A549 (cell line): Measurements from ENCODE around the gene INSYN2B. TPM values are rescaled to one million over a fixed set of nuclear protein-coding genes. Genes with fewer than 3 reads are reported as not detected.

Experiments used
- ATAC-seq, 2 experiments: fragments of 200-7000 bp in 1 of 2; fragments of >200 bp in 1 of 2; cut with Nextera tagmentation in 1 of 2; cut with Tn5 transposase in 1 of 2; 3 replicates each; pipeline versions ENCODE4 v1.8.0 to v1.9.1; 2018 to 2020; ENCODE audit warnings: mild to moderate bottlenecking in 1 of 2, moderate library complexity in 1 of 2
- CTCF ChIA-PET: fragments of 300-600 bp; sonication (Branson Sonifier 250); formaldehyde crosslinking; extraction: SDS; loops from one replicate; lab custom pipeline; 2021; ENCODE audit warnings: antibody characterized with exemption, inconsistent platforms; lab: Yijun Ruan, JAX
- POLR2A ChIA-PET: fragments of 350-600 bp; formaldehyde crosslinking; extraction: SDS; loops from one replicate; lab custom pipeline; 2021; ENCODE audit warnings: antibody characterized with exemption, inconsistent platforms; lab: Yijun Ruan, JAX
- DNase-seq, 2 experiments: peaks; one replicate each; pipeline versions ENCODE4 v3.0.0 to v3.0.0-alpha.2; 2011 to 2016; ENCODE audit warnings: low read depth in 1 of 2, low spot score in 1 of 2
- FAIRE-seq: peaks from 2 replicates; lab custom pipeline; 2011; peaks lifted over from hg19 to GRCh38; lab: Jason Lieb, UNC
- H3K27ac ChIP-seq, 2 experiments: fragments of >200 bp; sonication (Bioruptor Twin); formaldehyde crosslinking; 3 replicates each; pipeline ENCODE4 v1.5.1; 2016 to 2017
- H3K4me1 ChIP-seq: fragments of >200 bp; sonication (Bioruptor Twin); formaldehyde crosslinking; 3 replicates; pipeline ENCODE4 v1.6.1; 2016
- H3K4me2 ChIP-seq: fragments of >200 bp; sonication (Bioruptor Twin); formaldehyde crosslinking; 3 replicates; pipeline ENCODE4 v1.6.1; 2016
- H3K4me3 ChIP-seq: fragments of >200 bp; sonication (Bioruptor Twin); formaldehyde crosslinking; 3 replicates; pipeline ENCODE4 v1.5.1; 2016
- H3K9me3 ChIP-seq: fragments of >200 bp; sonication (Bioruptor Twin); formaldehyde crosslinking; 3 replicates; pipeline ENCODE4 v1.6.1; 2016
- BCL3 ChIP-seq: fragments of >200 bp; sonication (Bioruptor Twin); formaldehyde crosslinking; IDR thresholded peaks from 3 replicates; pipeline ENCODE4 v1.6.1; 2016
- CBX8 ChIP-seq: fragments of 200-600 bp; sonication (generic); IDR thresholded peaks from 2 replicates; pipeline ENCODE4 v1.6.1; 2016
- CEBPB ChIP-seq, 2 experiments: fragments of >200 bp in 1 of 2; sonication (Bioruptor Twin) in 1 of 2; formaldehyde crosslinking in 1 of 2; IDR thresholded peaks; 2 replicates each; pipeline ENCODE4 v1.6.1; 2012 to 2016
- CTCF ChIP-seq: fragments of >200 bp; sonication (Bioruptor Twin); formaldehyde crosslinking; IDR thresholded peaks from 3 replicates; pipeline ENCODE4 v1.5.1; 2016
- EHMT2 ChIP-seq: fragments of 200-600 bp; sonication (generic); IDR thresholded peaks from 2 replicates; pipeline ENCODE4 v1.6.1; 2016; ENCODE audit warnings: antibody characterized with exemption, low read depth, mild to moderate bottlenecking, moderate library complexity
- EP300 ChIP-seq, 2 experiments: fragments of >200 bp; sonication (Bioruptor Twin); formaldehyde crosslinking; IDR thresholded peaks; 2 replicates in 1 of 2; 3 replicates in 1 of 2; pipeline ENCODE4 v1.6.1; 2016 to 2017
- FOSL2 ChIP-seq, 2 experiments: fragments of 450-650 bp in 1 of 2; fragments of >200 bp in 1 of 2; sonication (Bioruptor Twin) in 1 of 2; formaldehyde crosslinking; IDR thresholded peaks; 2 replicates each; pipeline versions ENCODE4 v1.5.0 to v1.6.1; 2016 to 2020; ENCODE audit warnings: mild to moderate bottlenecking in 1 of 2, moderate library complexity in 1 of 2
- HDAC2 ChIP-seq: fragments of 200-600 bp; sonication (generic); IDR thresholded peaks from 2 replicates; pipeline ENCODE4 v1.6.1; 2016
- HOXB13 ChIP-seq: fragments of 250-450 bp; sonication (Bioruptor Pico); IDR thresholded peaks from 2 replicates; pipeline ENCODE4 v1.5.0; 2020; ENCODE audit warnings: low read depth, mild to moderate bottlenecking, moderate library complexity
- KDM5A ChIP-seq: fragments of 200-600 bp; sonication (generic); IDR thresholded peaks from 2 replicates; pipeline ENCODE4 v1.6.1; 2016; ENCODE audit warnings: antibody characterized with exemption, mild to moderate bottlenecking
- MAFK ChIP-seq: fragments of 450-650 bp; IDR thresholded peaks from 2 replicates; pipeline ENCODE4 v1.6.1; 2014; ENCODE audit not compliant: partially characterized antibody
- MAZ ChIP-seq: fragments of 150-350 bp; IDR thresholded peaks from 2 replicates; pipeline ENCODE4 v1.6.1; 2014; ENCODE audit warnings: antibody characterized with exemption, low read depth, low read length, borderline replicate concordance
- PBX3 ChIP-seq: IDR thresholded peaks from 2 replicates; pipeline ENCODE4 v1.6.1; 2012
- PHF8 ChIP-seq: fragments of 200-600 bp; sonication (generic); IDR thresholded peaks from 2 replicates; pipeline ENCODE4 v1.6.1; 2016; ENCODE audit warnings: low read depth, mild to moderate bottlenecking, antibody characterized with exemption, moderate library complexity, borderline replicate concordance
- RFX5 ChIP-seq: fragments of 450-650 bp; IDR thresholded peaks from 2 replicates; pipeline ENCODE4 v1.7.1; 2014; ENCODE audit warnings: antibody characterized with exemption, mild to moderate bottlenecking, moderate library complexity
- RNF2 ChIP-seq: fragments of 200-600 bp; sonication (generic); IDR thresholded peaks from 2 replicates; pipeline ENCODE4 v1.6.1; 2016; ENCODE audit warnings: low read depth, mild to moderate bottlenecking, antibody characterized with exemption, moderate library complexity, borderline replicate concordance
- TFCP2L1 ChIP-seq: fragments of 250-450 bp; sonication (Bioruptor Pico); IDR thresholded peaks from 2 replicates; pipeline ENCODE4 v1.5.0; 2021; ENCODE audit warnings: mild to moderate bottlenecking
- TP53 ChIP-seq: fragments of 250-450 bp; sonication (Bioruptor Pico); IDR thresholded peaks from 2 replicates; pipeline ENCODE4 v1.5.0; 2021; ENCODE audit warnings: mild to moderate bottlenecking, moderate library complexity
- ZFP36 ChIP-seq: fragments of 450-650 bp; IDR thresholded peaks from 2 replicates; pipeline ENCODE4 v1.6.1; 2014; ENCODE audit warnings: borderline replicate concordance; ENCODE audit not compliant: partially characterized antibody
- ZSCAN20 ChIP-seq: fragments of 250-450 bp; sonication (Bioruptor Pico); IDR thresholded peaks from 2 replicates; pipeline ENCODE4 v1.8.0; 2022; ENCODE audit warnings: mild to moderate bottlenecking, moderate library complexity
- WGBS: methylation state at CpG from one replicate; pipeline ENCODE4 v1.1.6; 2017; ENCODE audit errors: missing lambda C conversion rate; 5-methylcytosine and 5-hydroxymethylcytosine counted together
- polyA plus RNA-seq, 4 experiments: library from polyadenylated mRNA; depleted of rRNA in 3 of 4; stranded (reverse); fragments of >200 nt; fragmentation: RNase III in 1 of 4; extraction: RNeasy Plus Mini Kit Qiagen cat#74134 plus additional on column Dnase treatment in 1 of 4; gene quantifications; 2 replicates in 3 of 4; 3 replicates in 1 of 4; pipeline ENCODE4 v1.2.3, GENCODE V29; 2011 to 2017

INSYN2B gene
- polyA plus RNA-seq, 2 of the 4 experiments (the other 2 are of a cell fraction), result 0.26 to 0.46 TPM

- 64% methylated on average over 1 of the region's 1 CpG for WGBS
- CTCF ChIA-PET, result interaction anchor here (0.9 kb wide), 1 partner anchor 222 kb away, joined by 3 read pairs; no protein-coding TSS in a partner anchor
- Histone ChIP-seq H3K4me3 (no peak overlapping the region), H3K27ac (no peak overlapping the region), H3K4me1 (no peaks in the 10 kb centered on the region), H3K9me3 (no peaks in the 10 kb centered on the region), H3K4me2 (no peak overlapping the region)
- POLR2A ChIA-PET, result no interaction called here
- no peak for ATAC-seq
- TF ChIP-seq PHF8, result no peak
- FAIRE-seq, result no peak
- DNase-seq, result no peak
Observed at GRCh38 chr5:169923988-169924387, 56.3 kb downstream of the INSYN2B start.

- DNase-seq (no peak), ATAC-seq (no peak), FAIRE-seq (no peak)
- no peaks in the 10 kb centered on the region for H3K9me3 ChIP-seq
- ChIA-PET POLR2A (no interaction called here), CTCF (interaction anchor here (0.7 to 1.9 kb wide), 5 partner anchors 8 to 374 kb away, joined by 3 to 11 read pairs (median 3); partner anchors contain the start of gene INSYN2B)
- TF ChIP-seq ZFP36 (no peak), HOXB13 (CRISPR knock-in tag) (no peak), PBX3 (no peak), CTCF (no peak), TFCP2L1 (no peak)
- H3K4me2 ChIP-seq, result no peak overlapping the region
- no peak overlapping the region for H3K4me3 ChIP-seq
- no peaks in the 10 kb centered on the region for H3K4me1 ChIP-seq
- no peak overlapping the region for H3K27ac ChIP-seq
- 47% methylated on average over 1 of the region's 1 CpG for WGBS
Observed at GRCh38 chr5:169922474-169922873, 57.8 kb downstream of the INSYN2B start.

- no peak for FAIRE-seq
- H3K4me2 ChIP-seq, result no peak overlapping the region
- 9% methylated on average over 1 of the region's 1 CpG for WGBS
- TF ChIP-seq MAFK, result no peak
- TF ChIP-seq PBX3, result no peak
- TF ChIP-seq CTCF, result no peak
- TF ChIP-seq HDAC2, result no peak
- no peak for TF ChIP-seq TP53
- TF ChIP-seq EP300 (IDR thresholded peaks at IDR 0.05), result no peak
- no peak for TF ChIP-seq KDM5A
- TF ChIP-seq EHMT2, result no peak
- TF ChIP-seq HOXB13 (CRISPR knock-in tag), result no peak
- TF ChIP-seq ZFP36, result no peak
- no peak for TF ChIP-seq MAZ
- TF ChIP-seq RFX5, result no peak
- no peak for TF ChIP-seq FOSL2 (IDR thresholded peaks at IDR 0.05)
- TF ChIP-seq FOSL2 (CRISPR knock-in tag; IDR thresholded peaks at IDR 0.05), result no peak
- no peak for TF ChIP-seq ZSCAN20 (CRISPR knock-in tag)
- TF ChIP-seq RNF2, result no peak
- no peak for TF ChIP-seq CEBPB (IDR thresholded peaks at IDR 0.05)
- TF ChIP-seq CBX8, result no peak
- TF ChIP-seq BCL3, result no peak
- no peak for TF ChIP-seq PHF8
- POLR2A ChIA-PET, result no interaction called here
- CTCF ChIA-PET, result interaction anchor here (1.0 to 1.9 kb wide), 4 partner anchors 9 to 59 kb away, joined by 3 to 11 read pairs (median 4); partner anchors contain the start of gene INSYN2B
- DNase-seq, result no peak
- H3K4me3 ChIP-seq, result no peak overlapping the region
- H3K4me1 ChIP-seq, result no peaks in the 10 kb centered on the region
- H3K9me3 ChIP-seq, result no peaks in the 10 kb centered on the region
- ATAC-seq, result no peak
- H3K27ac ChIP-seq, result no peak overlapping the region
Observed at GRCh38 chr5:169921949-169922348, 58.3 kb downstream of the INSYN2B start.
